Right cardiac atrium (tissue), 5 donors: ENCODE measurements around the gene RAB40AL. TPM values are rescaled to one million over a fixed set of nuclear protein-coding genes. Genes with fewer than 3 reads are reported as not detected.
"Not testable (repeated sequence)": the region's sequence is repeated elsewhere in the genome, so short reads cannot be mapped to it uniquely, and the experiment has no call there.

Source experiments
- ATAC-seq, 2 donors: fragments of 200-7000 bp; cut with Tn5 transposase; one replicate each; pipeline versions ENCODE4 v1.8.0 to v1.9.1; 2020; ENCODE audit warnings: moderate library complexity in 2 of 2, mild to moderate bottlenecking in 1 of 2
- DNase-seq, 3 donors: peaks; one replicate each; pipeline ENCODE4 v3.0.0-alpha.2; 2020
- H3K27ac ChIP-seq: one replicate; pipeline ENCODE4 v1.5.1; 2013; ENCODE audit warnings: mild to moderate bottlenecking, low read length, control low read depth, moderate library complexity
- H3K27me3 ChIP-seq: one replicate; pipeline ENCODE4 v1.6.1; 2013; ENCODE audit not compliant: control insufficient read depth, insufficient read depth
- H3K4me1 ChIP-seq: one replicate; pipeline ENCODE4 v1.6.1; 2013; ENCODE audit warnings: low read length; ENCODE audit not compliant: control insufficient read depth, insufficient read depth
- H3K4me3 ChIP-seq: one replicate; pipeline ENCODE4 v1.5.1; 2013; ENCODE audit warnings: low read length, control low read depth
- H3K9me3 ChIP-seq: one replicate; pipeline ENCODE4 v1.6.1; 2013; ENCODE audit warnings: low read length; ENCODE audit not compliant: control insufficient read depth
- WGBS: extraction: QIAGEN DNeasy Blood & Tissue Kit; methylation state at CpG from one replicate; pipeline ENCODE4 v1.1.7; 2013; 5-methylcytosine and 5-hydroxymethylcytosine counted together
- intact Hi-C, 4 donors: fragments of 100-400 bp; cut with DNase I; formaldehyde crosslinking; loops; one replicate each; pipeline versions ENCODE4 v1.11.0 to v1.14.0; 2022 to 2023
- long read RNA-seq, 4 donors: library from polyadenylated mRNA; unstranded; transcript quantifications; one replicate each; pipeline ENCODE4 v2.0.0, GENCODE V29; 2020 to 2021
- polyA plus RNA-seq: library from polyadenylated mRNA; stranded (reverse); fragments of 200-250 nt; gene quantifications from one replicate; pipeline ENCODE4 v1.2.3, GENCODE V29; 2013
- total RNA-seq, 4 donors: library from RNA; stranded (reverse); fragmentation: NEBNext Ultra II Directional; extraction: Animal tissue kit (Norgen Biotek cat#: 25700); gene quantifications; one replicate each; pipeline ENCODE4 v1.2.1, GENCODE V29; 2021
- donor health status: healthy with polysubstance abuse.
- donor health status: DM: no; HTN: yes; CAD: no.
- donor health status: DM: no; HTN: no; CAD: no.
- donor health status: DM: no; HTN: yes; CAD: no; lungs with severe emphysema.
- donor health status: DM: yes; HTN: yes; CAD: no.

RAB40AL gene
- total RNA-seq, result under 1 TPM in 2 of 4 donors, not detected in 2; 0.39 to 0.54 TPM
- 0.14 TPM for polyA plus RNA-seq
- long read RNA-seq, donor 1, result 0 reads
- long read RNA-seq, donor 2, result 0 reads
- long read RNA-seq, donor 3, result 0 reads
- long read RNA-seq, donor 4, result 0 reads

- H3K4me1 ChIP-seq, DNase-seq, intact Hi-C loops, H3K9me3 ChIP-seq, H3K27ac ChIP-seq, H3K27me3 ChIP-seq, ATAC-seq, H3K4me3 ChIP-seq: not testable (repeated sequence)
- 93% methylated on average over 15 of the region's 15 CpGs for WGBS
Measured at GRCh38 chrX:102936972-102937371, at the start of gene RAB40AL. TSS of gene RAB40AL (plus strand) at chrX:102937272. CDS start at chrX:102937319, 47 bp downstream.

GRCh38 chrX:102887687-102888086 is 49.4 kb upstream of the RAB40AL start:
- H3K9me3 ChIP-seq, result no peaks in the 10 kb centered on the region
- no peaks in the 10 kb centered on the region for H3K27me3 ChIP-seq
- ATAC-seq (no peak), DNase-seq (no peak)
- 89% methylated on average over 3 of the region's 3 CpGs for WGBS
- H3K4me3 ChIP-seq, result no peak overlapping the region
- intact Hi-C loops, result no loop called here
- no peaks in the 10 kb centered on the region for H3K4me1 ChIP-seq
- no peak overlapping the region for H3K27ac ChIP-seq

GRCh38 chrX:102892103-102892502 is 45.0 kb upstream of the RAB40AL start:
- intact Hi-C loops, result no loop called here
- WGBS, result 94% methylated on average over 1 of the region's 1 CpG
- no peak for ATAC-seq

GRCh38 chrX:102899940-102900916 is 36.8 kb upstream of the RAB40AL start:
- no peak overlapping the region for H3K4me3 ChIP-seq
- ATAC-seq (peak in 1 of 2 donors; percentile 76), DNase-seq (peak; percentile 38 to 78 (median 63))
- H3K27ac ChIP-seq, result no peak overlapping the region
- intact Hi-C loops, result no loop called here
- H3K9me3 ChIP-seq, result no peaks in the 10 kb centered on the region
- no peaks in the 10 kb centered on the region for H3K27me3 ChIP-seq
- no peaks in the 10 kb centered on the region for H3K4me1 ChIP-seq
- 35% methylated on average over 15 of the region's 15 CpGs for WGBS

More at GRCh38 chrX:102892103-102892502, 45.0 kb upstream of the RAB40AL start:
- no peak overlapping the region for H3K4me3 ChIP-seq
- no peak for DNase-seq
- H3K9me3 ChIP-seq, result no peaks in the 10 kb centered on the region
- no peaks in the 10 kb centered on the region for H3K27me3 ChIP-seq
- no peak overlapping the region for H3K27ac ChIP-seq
- H3K4me1 ChIP-seq, result no peaks in the 10 kb centered on the region

GRCh38 chrX:102902355-102902754 is 34.7 kb upstream of the RAB40AL start:
- Histone ChIP-seq H3K4me1 (no peaks in the 10 kb centered on the region), H3K4me3 (no peak overlapping the region), H3K27ac (no peak overlapping the region), H3K9me3 (no peaks in the 10 kb centered on the region), H3K27me3 (no peaks in the 10 kb centered on the region)
- DNase-seq (no peak), ATAC-seq (no peak)
- intact Hi-C loops, result no loop called here

GRCh38 chrX:102930990-102931756 is 5.9 kb upstream of the RAB40AL start:
- intact Hi-C loops, result no loop called here
- Histone ChIP-seq H3K27me3 (no peaks in the 10 kb centered on the region), H3K4me3 (no peak overlapping the region), H3K27ac (no peak overlapping the region), H3K9me3 (no peaks in the 10 kb centered on the region), H3K4me1 (no peaks in the 10 kb centered on the region)
- WGBS, result 76% methylated on average over 2 of the region's 2 CpGs
- no peak for ATAC-seq
- DNase-seq, result no peak

GRCh38 chrX:102934624-102935023 is 2.4 kb upstream of the RAB40AL start:
- intact Hi-C loops, result no loop called here
- Histone ChIP-seq H3K9me3 (no peaks in the 10 kb centered on the region), H3K4me3 (no peak overlapping the region), H3K27me3 (no peaks in the 10 kb centered on the region), H3K4me1 (no peaks in the 10 kb centered on the region), H3K27ac (no peak overlapping the region)
- 56% methylated on average over 3 of the region's 3 CpGs for WGBS
- DNase-seq, result no peak
- ATAC-seq, result no peak

- 6% methylated on average over 14 of the region's 14 CpGs for WGBS
- intact Hi-C loops, result loop anchor here in 1 of 4 donors (5.0 kb wide), 1 partner anchor 226 kb away; no protein-coding TSS in a partner anchor
- Histone ChIP-seq H3K9me3 (no peaks in the 10 kb centered on the region), H3K27ac (no peak overlapping the region), H3K27me3 (no peaks in the 10 kb centered on the region), H3K4me1 (no peaks in the 10 kb centered on the region), H3K4me3 (no peak overlapping the region)
- DNase-seq (peak; percentile 25 to 64 (median 52)), ATAC-seq (peak in 1 of 2 donors; percentile 74)
Measured at GRCh38 chrX:102950908-102951866, 14.1 kb downstream of the RAB40AL start.

GRCh38 chrX:102957751-102958150 is 20.7 kb downstream of the RAB40AL start:
- intact Hi-C loops, result no loop called here
- no peak overlapping the region for H3K4me3 ChIP-seq
- no peak overlapping the region for H3K27ac ChIP-seq
- ATAC-seq (no peak), DNase-seq (no peak)
- no peaks in the 10 kb centered on the region for H3K27me3 ChIP-seq
- H3K4me1 ChIP-seq, result no peaks in the 10 kb centered on the region
- no peaks in the 10 kb centered on the region for H3K9me3 ChIP-seq
- WGBS, result 97% methylated on average over 2 of the region's 2 CpGs

- ATAC-seq (no peak), DNase-seq (no peak)
- Histone ChIP-seq H3K27ac (no peak overlapping the region), H3K4me1 (no peaks in the 10 kb centered on the region), H3K9me3 (no peaks in the 10 kb centered on the region), H3K27me3 (no peaks in the 10 kb centered on the region), H3K4me3 (no peak overlapping the region)
- 77% methylated on average over 5 of the region's 5 CpGs for WGBS
- intact Hi-C loops, result no loop called here
Measured at GRCh38 chrX:102958794-102959193, 21.7 kb downstream of the RAB40AL start.
